SKM-1 (cell line): ENCODE data around the gene NCAM2.

Source experiments
- DNase-seq: peaks from one replicate; lab custom pipeline; 2025; ENCODE audit not compliant: unreplicated experiment; lab: John Stamatoyannopoulos, UW

Gene NCAM2

DNA sequence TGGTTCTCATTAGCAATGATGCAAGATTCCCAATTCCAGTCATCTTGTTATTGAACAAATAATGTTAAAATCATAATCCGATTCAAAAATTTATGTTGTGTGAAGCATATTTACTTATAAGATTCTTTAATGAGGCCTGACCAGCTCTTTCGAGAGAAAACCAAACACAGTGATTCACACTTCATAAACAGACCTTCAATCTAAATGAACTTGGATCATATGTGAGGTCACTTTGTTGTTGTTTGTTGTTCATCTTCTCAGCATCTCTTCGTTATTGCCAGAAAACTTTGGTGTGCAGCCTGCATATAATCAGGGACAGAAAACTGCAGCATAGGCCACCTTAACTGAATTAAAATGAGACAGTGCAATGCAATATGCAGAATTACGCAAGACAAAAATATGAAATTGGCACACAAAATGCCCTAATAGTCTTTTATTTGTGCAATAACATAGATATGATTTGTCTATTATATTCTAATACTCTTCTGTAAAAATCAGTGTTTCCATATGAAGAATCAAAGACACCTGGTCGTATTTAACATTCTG, 30.1 kb downstream of the NCAM2 start:
- DNase-seq: no peak

DNA sequence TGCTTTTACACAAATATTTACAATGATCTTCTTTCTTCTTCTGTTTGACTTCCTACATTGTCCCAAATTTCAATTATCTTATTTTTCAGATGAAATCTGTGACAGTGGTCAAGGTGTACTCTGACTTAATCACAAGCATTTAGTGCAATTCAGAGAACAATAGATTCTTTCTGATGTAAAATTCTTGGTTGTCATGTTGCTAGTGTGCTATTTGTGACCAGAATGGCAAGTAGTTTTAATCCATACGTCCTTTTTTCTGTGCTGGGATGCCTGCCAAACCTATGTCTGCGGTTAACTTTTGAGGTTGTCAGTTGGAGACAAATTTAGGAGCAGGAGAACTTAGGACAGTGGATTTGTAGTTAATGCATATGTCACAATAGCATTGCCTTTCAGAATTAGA, 31.0 kb downstream of the NCAM2 start:
- peak; percentile 68 for DNase-seq

DNA sequence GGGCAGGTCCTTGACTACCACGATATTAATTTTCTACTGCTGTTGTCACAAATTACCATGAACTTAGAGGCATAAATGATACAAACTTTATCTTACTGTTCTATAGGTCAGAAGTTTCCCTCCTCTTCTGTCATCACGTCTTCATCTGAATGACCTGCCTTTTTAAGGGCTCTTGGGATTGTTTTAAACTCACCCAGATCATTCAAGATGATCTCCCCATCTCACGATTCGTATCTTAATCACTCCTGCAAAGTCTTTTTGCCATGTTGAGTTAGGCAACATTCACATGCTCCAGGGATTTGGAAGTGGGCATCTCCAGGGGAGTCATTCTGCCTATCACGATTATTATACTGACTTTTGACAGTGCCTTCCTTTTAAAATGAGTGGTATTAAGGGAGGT, 32.1 kb downstream of the NCAM2 start:
- DNase-seq: no peak

DNA sequence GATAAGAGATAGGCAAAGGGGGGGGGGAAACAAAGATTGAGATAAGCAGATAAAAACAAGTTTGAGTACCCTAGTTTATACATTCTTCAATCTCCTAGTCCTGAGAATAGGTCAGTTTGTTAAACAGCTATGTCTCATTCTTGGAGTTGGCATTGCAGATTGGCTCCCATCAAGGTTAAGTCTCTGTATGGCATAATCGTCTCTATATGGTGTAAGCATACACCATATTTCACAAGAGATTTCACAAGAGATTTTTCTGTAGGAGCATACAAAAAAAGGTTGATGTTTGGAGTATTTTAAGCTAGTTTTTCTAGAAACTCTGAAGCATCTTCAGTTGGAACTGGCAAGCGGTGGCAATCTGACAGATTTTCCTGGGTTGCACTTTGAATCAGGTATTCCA, 35.8 kb downstream of the NCAM2 start:
- peak; percentile 35 for DNase-seq

DNA sequence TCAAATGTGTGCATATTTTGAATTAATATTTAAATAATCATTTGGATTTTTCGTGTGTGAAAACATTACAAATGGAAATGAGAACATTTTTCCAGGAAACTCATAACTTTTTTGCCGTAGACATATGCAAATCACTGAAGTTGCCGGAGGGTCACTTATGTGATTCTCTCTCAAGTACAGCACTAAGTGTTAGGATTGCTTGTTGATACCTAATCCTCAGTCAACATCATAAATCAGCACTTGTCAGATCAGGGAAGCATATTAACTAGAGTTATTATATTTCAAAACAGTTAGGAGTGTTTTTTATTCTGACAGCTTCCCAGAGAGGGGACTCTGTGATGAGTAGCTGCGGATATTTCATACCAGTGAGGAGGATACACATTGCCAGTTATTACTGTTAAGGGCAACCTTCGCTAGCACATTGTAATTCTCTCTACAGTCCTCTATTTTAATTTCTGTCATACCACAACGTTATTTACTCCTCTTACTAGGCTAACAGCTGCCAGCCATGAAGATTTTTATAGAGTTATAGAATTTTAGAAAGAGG, 41.5 kb downstream of the NCAM2 start:
- no peak for DNase-seq

DNA sequence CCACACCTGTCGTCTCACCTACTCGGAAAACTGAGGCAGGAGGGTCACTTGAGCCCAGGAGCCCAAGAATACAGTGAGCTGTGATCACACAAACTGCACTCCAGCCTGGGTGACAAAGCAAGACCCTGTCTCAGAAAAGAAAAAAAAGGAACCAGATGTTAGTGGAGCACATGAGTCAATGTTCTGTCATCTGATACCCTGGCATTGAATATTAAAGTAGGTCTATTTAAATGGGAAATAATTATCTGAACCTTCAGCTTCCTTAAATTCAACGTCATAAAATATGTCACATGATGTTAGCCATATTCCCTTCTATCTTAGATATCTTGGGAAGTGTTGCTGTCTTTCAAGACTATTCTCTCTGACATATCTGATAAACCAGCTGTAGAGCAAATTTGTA, 47.3 kb downstream of the NCAM2 start:
- DNase-seq: no peak

DNA sequence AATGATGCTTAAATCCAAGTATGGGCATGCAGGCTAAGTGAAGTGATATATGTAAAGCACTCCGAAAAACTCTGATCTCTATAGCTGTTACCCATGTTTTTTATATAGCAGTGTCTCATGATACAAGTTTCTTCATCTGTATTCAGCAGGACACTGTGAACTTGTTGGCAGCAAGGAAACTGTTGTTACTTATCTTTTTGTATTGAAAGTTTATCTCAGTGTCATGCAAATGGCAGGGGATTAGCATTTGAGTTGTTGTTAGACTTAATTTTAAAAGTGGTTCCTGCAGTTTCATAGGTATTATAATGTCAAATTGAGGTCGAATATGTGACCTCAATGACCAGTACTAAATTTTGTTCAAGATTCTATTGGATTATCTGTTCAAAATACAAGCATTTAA, 47.9 kb downstream of the NCAM2 start:
- no peak for DNase-seq

DNA sequence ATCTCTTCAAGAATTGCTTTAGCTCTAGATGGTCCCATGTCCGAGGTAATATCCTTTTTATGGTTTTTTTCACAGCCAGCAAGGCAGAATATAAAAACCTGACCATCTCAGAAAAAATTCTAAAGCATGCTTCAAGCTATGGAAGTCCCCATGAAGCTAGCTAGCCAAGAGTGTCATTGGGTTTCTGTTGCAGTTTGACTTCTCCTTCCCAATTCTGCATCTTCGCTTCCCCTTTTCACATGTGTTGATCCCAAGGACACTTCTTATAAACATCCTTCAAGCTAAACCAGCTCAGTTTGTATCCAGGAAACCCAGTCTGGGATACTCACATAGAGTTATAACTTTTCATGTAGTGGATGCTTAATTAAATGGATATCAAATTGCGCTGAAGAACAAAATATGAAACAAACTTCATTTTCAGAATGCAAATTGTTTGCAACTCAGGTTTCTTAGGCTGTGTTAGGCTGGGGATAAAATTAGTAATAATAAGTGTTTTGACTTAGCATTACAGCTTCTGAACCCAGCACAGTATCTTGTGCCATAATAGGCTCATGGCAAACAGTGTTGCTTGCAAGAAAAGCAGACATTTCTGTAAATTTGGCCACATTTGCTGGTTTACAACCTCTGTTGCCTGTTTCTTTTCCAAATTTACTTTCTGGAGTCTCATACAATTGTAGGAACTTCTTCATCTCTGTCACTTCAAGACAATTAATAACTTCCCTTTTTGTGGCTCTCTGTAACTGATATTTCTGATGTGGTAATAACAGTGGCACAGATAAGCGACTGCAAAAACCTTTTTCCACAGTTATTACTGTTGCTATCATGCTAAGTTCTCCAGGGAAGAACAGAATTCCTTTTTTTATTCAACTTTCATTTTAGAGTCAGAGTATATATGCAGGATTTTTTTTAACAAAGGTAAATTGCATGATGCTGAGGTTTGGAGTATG, 53.2 kb downstream of the NCAM2 start:
- peak; percentile 11 for DNase-seq

DNA sequence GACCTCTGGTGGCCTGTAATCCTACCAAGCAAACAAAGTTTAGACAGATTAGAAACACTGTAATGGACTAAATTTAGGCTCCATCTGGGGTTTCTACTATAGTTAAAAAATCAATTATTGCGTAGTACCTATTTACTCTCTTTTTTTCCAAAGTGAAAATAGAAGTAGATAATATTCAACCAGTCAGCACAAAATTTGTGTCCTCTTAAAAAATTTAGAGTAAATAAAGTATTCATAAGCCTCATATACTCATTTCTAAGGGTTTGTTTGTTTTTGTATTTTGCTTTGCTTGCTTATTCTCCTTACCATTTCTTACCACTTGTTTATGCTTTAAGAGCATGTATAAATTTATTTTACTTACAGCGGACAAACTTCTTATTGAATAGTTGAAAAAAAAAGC, 54.5 kb downstream of the NCAM2 start:
- no peak for DNase-seq

DNA sequence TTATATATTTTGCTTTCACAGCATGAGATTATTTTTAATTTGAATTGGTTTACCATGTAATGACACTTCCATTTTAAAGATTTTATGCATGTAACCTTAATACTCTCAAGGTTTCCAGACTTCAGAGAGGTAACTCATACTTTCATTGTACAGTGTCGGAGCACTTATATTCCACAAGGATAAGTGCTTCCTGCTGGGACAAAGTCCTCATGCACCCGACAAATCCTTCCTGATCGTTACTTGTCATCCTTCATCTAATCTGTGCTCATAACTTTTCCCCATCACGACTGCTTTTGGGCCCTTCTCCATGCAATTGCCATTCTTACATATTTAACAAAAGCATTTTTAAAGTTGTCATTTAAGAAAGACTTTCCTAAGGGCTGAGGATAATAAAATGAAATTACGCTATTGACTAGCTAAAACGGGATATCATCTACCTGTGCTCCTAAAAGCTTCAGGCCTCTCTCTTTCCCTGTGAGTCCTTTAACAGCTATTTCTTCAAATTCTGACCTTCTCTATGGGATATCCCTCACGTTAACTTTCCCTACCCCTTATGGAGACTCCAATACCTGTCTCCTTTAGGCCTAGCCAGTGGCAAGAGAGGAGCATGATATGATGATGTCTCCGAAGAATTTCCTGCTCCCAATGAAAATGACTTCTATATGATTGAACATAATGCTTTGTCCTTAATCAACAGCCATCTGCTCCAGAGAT, 59.3 kb downstream of the NCAM2 start:
- no peak for DNase-seq

DNA sequence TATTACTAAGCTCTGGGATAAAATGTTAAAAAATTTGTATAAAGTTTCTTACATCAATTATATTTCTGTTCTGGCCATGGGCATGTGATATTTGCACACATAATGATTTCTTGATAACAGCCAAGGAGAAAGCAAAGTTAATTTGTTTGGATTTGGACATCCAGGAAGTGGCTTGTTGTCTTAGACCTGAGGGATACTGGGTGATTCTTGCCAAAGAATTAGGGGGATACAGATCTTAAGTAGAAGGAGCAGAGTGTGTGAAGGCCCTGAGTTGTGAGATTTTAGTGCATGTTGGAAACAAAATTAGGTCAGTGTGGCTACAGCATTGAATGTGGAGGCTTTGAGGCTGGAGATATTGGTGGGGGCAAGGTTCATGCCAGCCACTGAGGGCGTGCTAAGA, 65.6 kb downstream of the NCAM2 start:
- no peak for DNase-seq

DNA sequence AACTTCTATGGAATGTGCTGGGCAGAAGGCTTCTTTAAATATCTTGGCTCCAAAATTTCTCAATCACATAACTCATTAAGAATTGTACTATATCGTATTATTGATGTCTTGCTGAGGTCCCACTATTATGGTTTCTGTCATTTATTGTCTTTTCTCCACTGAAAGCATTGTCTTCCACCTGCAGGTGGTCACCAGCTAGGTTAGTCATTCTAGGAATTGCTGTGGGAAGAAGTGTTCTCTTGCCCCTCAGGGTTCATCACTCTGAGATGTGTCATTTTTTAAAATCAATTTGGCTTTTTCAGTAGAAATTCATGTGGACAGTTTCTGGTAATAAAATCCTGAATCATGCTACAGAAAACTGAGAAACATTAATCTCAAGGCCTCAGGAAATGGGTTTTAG, 66.1 kb downstream of the NCAM2 start:
- no peak for DNase-seq

DNA sequence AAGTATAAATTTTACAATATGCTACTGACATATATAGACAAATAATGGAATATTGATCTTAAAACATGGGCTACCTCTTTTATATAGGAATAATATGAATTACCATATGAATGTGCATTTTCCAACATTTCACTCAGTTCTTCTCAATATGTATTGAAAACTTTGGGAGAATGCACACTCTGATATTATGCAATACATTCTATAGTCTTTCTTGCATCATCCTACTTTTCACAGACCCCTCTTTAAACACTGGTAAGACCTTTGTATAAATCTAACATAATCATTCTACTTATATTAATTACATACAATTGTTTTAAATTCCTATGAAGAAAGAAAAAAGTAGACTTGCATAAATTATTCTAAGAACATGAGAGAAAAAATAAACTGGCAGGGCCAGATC, 69.2 kb downstream of the NCAM2 start:
- no peak for DNase-seq

DNA sequence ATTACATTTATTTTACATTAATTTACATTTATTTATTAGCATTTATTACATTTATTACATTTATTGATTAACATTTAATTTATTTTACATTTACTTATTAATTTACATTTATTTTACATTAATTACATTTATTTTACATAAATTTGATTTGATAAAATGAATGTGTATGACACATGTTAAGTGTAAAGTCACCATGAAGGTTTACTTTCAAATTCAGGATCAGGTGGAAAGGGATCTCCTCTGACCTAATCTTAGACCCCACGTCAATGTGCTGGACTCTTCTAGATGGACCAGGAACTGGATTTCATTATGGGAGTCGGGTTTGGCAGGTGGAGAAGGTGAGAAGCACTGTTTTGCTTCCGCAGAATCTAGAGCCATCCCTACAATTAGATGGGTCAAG, 76.1 kb downstream of the NCAM2 start:
- DNase-seq: no peak

DNA sequence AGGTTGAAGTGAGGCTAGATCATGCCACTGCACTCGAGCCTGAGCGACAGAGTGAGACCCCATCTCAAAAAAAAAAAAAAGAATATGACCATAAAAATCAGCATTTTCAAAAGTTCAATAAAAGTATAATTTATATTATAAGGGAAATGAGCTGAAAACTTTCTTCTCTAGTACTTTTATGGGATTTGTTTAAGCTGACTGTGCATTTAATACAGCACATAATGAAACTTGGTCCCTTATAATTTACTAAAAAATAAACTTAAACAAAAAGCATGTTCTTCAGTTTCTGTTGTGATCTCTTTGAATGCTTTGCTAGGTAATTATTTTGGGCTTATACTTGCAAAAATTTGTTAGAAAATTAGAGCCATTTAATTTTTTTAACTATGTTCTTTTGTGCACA, 77.8 kb downstream of the NCAM2 start:
- DNase-seq: no peak

DNA sequence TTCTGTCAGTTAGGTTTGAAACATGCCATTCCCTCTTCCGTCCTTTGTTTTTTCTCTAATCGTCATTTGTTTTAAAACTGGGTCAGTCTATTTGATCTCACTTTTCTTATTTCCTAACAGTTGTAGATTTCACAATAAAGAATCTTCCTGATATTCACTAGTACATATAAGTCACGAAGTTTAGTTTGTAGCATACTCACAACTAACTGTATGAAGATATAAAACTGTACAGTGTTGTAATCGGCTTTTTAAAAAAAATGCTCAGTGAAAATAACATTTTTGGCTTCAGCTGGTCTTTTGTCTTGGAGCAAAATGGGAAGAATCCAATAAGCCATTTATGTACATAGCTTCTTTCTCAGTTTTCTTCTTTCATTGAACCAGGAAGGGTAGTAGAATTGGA, 78.3 kb downstream of the NCAM2 start:
- no peak for DNase-seq

DNA sequence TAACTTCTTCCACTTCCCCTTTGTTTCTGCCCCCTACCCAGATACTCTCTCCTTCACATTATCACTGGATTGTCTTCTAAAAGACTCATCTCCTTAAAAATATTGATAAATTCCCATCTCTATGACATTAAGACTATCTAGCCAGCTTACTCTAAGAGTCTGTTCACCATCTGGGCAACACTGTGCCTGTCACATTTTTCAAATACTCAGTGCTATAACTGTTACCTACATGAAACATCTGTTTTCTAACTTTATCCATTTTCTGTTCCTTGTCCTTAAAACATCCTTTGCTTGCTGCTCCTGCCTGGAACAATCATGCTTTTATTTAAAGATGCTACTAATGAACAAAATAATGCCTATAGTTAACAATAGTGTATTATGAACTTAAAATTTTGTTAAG, 81.4 kb downstream of the NCAM2 start:
- no peak for DNase-seq

DNA sequence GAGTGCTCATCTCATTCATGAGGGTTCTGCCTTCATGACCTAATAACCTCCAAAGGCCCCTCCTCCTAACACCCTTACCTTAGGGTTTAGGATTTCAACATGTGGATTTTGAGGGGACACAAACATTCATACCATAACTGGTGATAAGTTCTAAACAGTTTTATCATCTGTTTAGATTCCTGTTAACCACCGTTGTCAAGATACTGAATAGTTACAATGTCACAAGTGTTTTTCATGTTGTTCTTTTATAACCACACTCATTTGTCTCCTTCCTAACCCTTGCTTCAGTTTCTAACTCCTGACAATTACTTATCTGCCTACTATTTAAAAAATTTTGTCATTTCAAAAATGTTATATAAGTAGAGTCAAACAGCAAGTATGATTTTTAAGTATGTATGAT, 86.0 kb downstream of the NCAM2 start:
- no peak for DNase-seq

DNA sequence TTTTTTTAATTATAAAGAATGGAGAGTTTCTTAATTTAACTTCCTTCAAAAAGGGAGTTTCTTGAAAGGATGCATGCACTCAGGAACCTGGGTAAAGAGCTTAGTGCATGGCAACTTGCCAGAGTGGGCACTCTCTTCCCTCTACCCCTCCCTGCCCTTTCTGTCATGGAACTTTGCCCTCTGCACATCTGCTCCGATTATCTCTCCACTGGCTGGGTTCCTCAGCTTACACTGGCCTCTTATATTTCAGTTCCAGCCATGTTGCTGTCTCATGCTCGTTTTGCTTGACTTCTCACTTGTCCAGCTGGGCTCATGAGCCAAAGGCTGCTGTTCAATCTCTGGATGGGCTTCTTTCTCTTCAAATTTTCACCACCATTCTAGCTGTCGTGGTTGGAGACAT, 87.0 kb downstream of the NCAM2 start:
- no peak for DNase-seq

DNA sequence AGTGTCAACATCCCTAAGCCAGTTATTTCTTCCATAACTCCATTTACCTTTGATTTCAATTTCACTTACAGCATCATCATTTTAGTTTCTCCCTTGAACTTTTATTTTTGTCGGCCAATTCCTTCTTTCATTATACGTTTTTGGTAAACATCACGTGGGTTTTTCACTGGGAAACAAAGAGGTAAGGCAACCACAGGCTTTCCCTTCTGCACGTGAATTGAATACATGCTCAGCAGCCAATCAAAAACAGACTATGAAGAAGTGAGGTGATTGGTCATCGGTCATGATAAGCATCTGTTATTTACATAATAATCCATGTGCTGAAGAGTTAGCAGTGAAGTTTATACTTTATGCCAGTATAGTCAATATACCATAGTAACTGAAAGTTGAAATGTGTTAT, 98.7 kb downstream of the NCAM2 start:
- no peak for DNase-seq

DNA sequence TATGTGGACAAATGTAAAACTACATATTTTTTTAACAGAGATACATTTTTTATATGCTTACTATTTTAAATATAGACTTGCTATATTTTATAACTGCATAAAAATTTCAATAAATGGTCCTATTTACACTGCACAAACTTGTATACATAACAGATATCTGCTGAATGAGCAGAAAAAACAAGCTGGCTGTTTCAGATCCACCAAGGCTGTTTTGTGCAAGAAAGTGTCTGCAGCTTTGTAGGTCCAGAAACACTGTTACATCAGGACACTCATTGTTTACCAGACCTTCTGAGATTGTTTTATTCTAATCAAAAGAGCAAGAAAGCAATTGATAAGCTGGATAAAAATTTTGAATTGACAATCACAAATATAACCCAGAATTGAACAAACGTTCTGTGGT, 99.3 kb downstream of the NCAM2 start:
- no peak for DNase-seq

DNA sequence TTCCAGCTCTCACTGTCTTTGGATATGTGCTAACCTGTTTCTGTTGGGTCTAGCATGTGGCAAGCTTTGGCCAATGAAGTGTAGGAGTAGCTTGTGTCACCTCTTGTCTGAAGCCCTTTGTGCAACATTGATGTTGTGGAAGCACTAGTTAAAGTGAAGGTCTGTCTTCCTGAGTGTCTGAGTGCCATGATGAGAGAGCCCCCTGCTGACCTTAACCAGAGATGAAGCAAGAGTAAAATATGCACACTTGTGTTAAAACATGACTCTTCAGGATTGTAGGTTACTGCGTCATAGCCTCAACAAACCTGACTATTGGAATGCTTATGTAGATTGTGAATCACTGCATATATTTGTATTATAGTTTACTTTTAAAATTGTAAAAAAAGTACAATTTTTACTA, 103.7 kb downstream of the NCAM2 start:
- peak; percentile 49 for DNase-seq
